Measurements from ENCODE around the gene RCL1.
"Not testable (repeated sequence)": the region's sequence is repeated elsewhere in the genome, so short reads cannot be mapped to it uniquely, and the experiment has no call there.

RCL1 gene

GRCh38 chr9:4792572-4793458 lies at the start of gene RCL1:
RCL1 (plus strand) TSS chr9:4792944; CDS start chr9:4793092, 148 bp downstream.
- DNase-seq: peak; percentile 95

- DNase-seq: no peak
Measured at GRCh38 chr9:4743131-4743875, 49.4 kb upstream of the RCL1 start.

GRCh38 chr9:4746278-4747030 lies 46.3 kb upstream of the RCL1 start:
- DNase-seq: no peak

GRCh38 chr9:4748612-4749011 lies 44.1 kb upstream of the RCL1 start:
- no peak for DNase-seq

- no peak for DNase-seq
Measured at GRCh38 chr9:4750023-4750673, 42.6 kb upstream of the RCL1 start.

- DNase-seq: not testable (repeated sequence)
Measured at GRCh38 chr9:4754530-4754929, 38.2 kb upstream of the RCL1 start.

GRCh38 chr9:4755026-4755609 lies 37.6 kb upstream of the RCL1 start:
- no peak for DNase-seq

GRCh38 chr9:4756420-4756819 lies 36.3 kb upstream of the RCL1 start:
- no peak for DNase-seq

- DNase-seq: no peak
Measured at GRCh38 chr9:4760122-4760521, 32.6 kb upstream of the RCL1 start.

GRCh38 chr9:4762108-4762885 lies 30.4 kb upstream of the RCL1 start:
- peak; percentile 88 for DNase-seq

GRCh38 chr9:4762886-4763541 lies 29.7 kb upstream of the RCL1 start:
- DNase-seq: no peak

GRCh38 chr9:4764033-4764432 lies 28.7 kb upstream of the RCL1 start:
- DNase-seq: no peak

GRCh38 chr9:4768681-4769080 lies 24.1 kb upstream of the RCL1 start:
- DNase-seq: no peak

GRCh38 chr9:4769321-4770080 lies 23.2 kb upstream of the RCL1 start:
- DNase-seq: no peak

- no peak for DNase-seq
Measured at GRCh38 chr9:4771788-4772187, 21.0 kb upstream of the RCL1 start.

GRCh38 chr9:4774209-4774608 lies 18.5 kb upstream of the RCL1 start:
- DNase-seq: no peak

- DNase-seq: not testable (repeated sequence)
Measured at GRCh38 chr9:4774958-4775357, 17.8 kb upstream of the RCL1 start.

GRCh38 chr9:4780651-4781050 lies 12.1 kb upstream of the RCL1 start:
- DNase-seq: no peak

- DNase-seq: no peak
Measured at GRCh38 chr9:4781408-4781807, 11.3 kb upstream of the RCL1 start.

GRCh38 chr9:4783191-4783590 lies 9.6 kb upstream of the RCL1 start:
- not testable (repeated sequence) for DNase-seq

Measured in CD4-positive, alpha-beta T cell treated with Interleukin-6 for 4 hours (primary cell).